ENCODE measurements around the gene TNIK. TPM values are rescaled to one million over a fixed set of nuclear protein-coding genes. Genes with fewer than 3 reads are reported as not detected.

The TNIK gene
- total RNA-seq, 3 donors from 2014 or later, result 7.4 to 17.6 (median 10.2) TPM

DNA sequence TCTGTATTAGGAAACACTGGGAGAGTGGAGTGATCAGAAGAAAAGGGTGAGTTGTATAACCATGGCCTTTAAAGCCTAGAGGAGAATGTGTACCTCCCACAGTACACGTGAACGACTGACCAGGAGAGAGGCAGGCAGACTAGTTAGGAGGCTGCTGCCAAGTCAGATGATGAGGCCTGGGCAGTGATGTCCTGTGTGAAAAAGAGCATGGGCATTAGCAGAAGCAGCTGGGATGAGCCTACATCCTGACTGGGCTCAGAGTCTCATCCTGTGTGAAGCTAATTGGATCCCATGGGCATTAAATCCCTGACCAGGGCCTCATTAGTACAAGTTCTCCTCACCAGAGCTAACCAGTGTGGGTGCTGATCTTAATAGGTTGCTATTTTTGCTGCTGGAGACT is 344.5 kb downstream of the TNIK start:
- H3K27me3 ChIP-seq, result no peaks in the 10 kb centered on the region
- intact Hi-C loops (cut with DNase I; ENCODE audit: low total_unique reads), result no loop called here
- peaks cover 0 to 5% of the 10 kb centered on the region in 2 donors for H3K4me1 ChIP-seq
- no peak for DNase-seq (ENCODE audit: low spot score in 2 of 2)
- H3K27ac ChIP-seq, result peak overlapping the region in 1 of 2 donors; percentile 32
- no peak overlapping the region for H3K4me3 ChIP-seq
- no peaks in the 10 kb centered on the region for H3K9me3 ChIP-seq
- no peaks in the 10 kb centered on the region for H3K36me3 ChIP-seq
- TF ChIP-seq POLR2A (IDR thresholded peaks at IDR 0.05), result no peak
- no peak for TF ChIP-seq POLR2AphosphoS5 (IDR thresholded peaks at IDR 0.05)
- TF ChIP-seq, protein P1, sequence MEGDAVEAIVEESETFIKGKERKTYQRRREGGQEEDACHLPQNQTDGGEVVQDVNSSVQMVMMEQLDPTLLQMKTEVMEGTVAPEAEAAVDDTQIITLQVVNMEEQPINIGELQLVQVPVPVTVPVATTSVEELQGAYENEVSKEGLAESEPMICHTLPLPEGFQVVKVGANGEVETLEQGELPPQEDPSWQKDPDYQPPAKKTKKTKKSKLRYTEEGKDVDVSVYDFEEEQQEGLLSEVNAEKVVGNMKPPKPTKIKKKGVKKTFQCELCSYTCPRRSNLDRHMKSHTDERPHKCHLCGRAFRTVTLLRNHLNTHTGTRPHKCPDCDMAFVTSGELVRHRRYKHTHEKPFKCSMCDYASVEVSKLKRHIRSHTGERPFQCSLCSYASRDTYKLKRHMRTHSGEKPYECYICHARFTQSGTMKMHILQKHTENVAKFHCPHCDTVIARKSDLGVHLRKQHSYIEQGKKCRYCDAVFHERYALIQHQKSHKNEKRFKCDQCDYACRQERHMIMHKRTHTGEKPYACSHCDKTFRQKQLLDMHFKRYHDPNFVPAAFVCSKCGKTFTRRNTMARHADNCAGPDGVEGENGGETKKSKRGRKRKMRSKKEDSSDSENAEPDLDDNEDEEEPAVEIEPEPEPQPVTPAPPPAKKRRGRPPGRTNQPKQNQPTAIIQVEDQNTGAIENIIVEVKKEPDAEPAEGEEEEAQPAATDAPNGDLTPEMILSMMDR (IDR thresholded peaks at IDR 0.05), result no peak

DNA sequence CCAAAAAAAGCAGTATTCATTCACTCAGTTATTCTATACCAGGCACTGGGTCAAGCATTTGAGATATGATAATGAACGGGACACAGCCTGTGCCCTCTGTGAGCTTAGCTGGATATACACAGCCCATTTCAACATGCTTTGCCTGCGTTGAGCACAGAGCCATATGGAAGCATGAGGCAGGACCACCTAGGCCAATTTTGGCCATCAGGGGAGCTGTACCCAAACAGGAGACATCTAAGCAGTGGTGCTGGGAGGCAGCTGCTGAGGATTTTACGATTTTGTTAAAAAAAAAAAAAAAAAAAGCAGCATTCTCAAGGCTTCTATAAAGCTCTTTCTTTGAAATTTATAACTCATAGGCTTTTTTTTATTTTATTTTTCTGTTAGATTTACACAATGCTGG is 346.5 kb downstream of the TNIK start:
- TF ChIP-seq, protein P1 (IDR thresholded peaks at IDR 0.05), result no peak
- TF ChIP-seq POLR2A (IDR thresholded peaks at IDR 0.05) (no peak), POLR2AphosphoS5 (IDR thresholded peaks at IDR 0.05) (no peak)
- peaks cover 0 to 5% of the 10 kb centered on the region in 2 donors for H3K4me1 ChIP-seq

DNA sequence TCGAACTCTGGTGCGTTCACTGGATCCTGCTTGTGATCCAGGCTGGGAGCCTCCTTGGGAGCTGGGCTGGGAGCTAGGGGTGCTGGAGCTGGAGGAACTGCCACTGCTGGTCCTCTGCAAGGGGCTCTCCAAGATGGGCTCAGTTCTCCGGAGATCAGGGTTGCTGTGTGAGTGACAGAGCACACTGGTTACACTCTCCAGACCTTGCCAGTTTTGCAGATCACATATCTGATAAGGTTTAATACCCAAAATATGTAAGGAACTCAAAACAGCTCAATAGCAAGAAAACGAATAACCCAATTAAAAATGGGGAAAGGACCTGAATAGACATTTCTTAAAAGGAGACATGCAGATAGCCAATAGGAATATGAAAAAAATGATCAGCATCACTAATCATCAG is 349.5 kb downstream of the TNIK start:
- no peak for TF ChIP-seq POLR2A (IDR thresholded peaks at IDR 0.05)
- TF ChIP-seq POLR2AphosphoS5 (IDR thresholded peaks at IDR 0.05), result no peak
- H3K4me1 ChIP-seq, result no peaks in the 10 kb centered on the region
- H3K36me3 ChIP-seq, result no peaks in the 10 kb centered on the region
- no peaks in the 10 kb centered on the region for H3K27me3 ChIP-seq
- intact Hi-C loops (cut with DNase I; ENCODE audit: low total_unique reads), result no loop called here
- no peak overlapping the region for H3K27ac ChIP-seq
- no peak overlapping the region for H3K4me3 ChIP-seq
- DNase-seq (ENCODE audit: low spot score in 2 of 2), result no peak
- H3K9me3 ChIP-seq, result no peaks in the 10 kb centered on the region

More for the DNA sequence above, 346.5 kb downstream of the TNIK start:
- H3K27ac ChIP-seq, result no peak overlapping the region
- no peaks in the 10 kb centered on the region for H3K9me3 ChIP-seq
- no peak for DNase-seq (ENCODE audit: low spot score in 2 of 2)
- H3K27me3 ChIP-seq, result no peaks in the 10 kb centered on the region
- no peaks in the 10 kb centered on the region for H3K36me3 ChIP-seq
- intact Hi-C loops (cut with DNase I; ENCODE audit: low total_unique reads), result no loop called here
- no peak overlapping the region for H3K4me3 ChIP-seq

GRCh38 chr3:171108066-171108465 is 352.1 kb downstream of the TNIK start:
- no peak overlapping the region for H3K27ac ChIP-seq
- H3K4me3 ChIP-seq, result no peak overlapping the region
- H3K36me3 ChIP-seq, result no peaks in the 10 kb centered on the region
- H3K27me3 ChIP-seq, result no peaks in the 10 kb centered on the region
- no peak for DNase-seq (ENCODE audit: low spot score in 2 of 2)
- intact Hi-C loops (cut with DNase I; ENCODE audit: low total_unique reads), result no loop called here
- H3K9me3 ChIP-seq, result no peaks in the 10 kb centered on the region
- TF ChIP-seq, protein P1 (IDR thresholded peaks at IDR 0.05), result no peak
- TF ChIP-seq POLR2A (IDR thresholded peaks at IDR 0.05), result no peak
- TF ChIP-seq POLR2AphosphoS5 (IDR thresholded peaks at IDR 0.05), result no peak
- H3K4me1 ChIP-seq, result no peaks in the 10 kb centered on the region

DNA sequence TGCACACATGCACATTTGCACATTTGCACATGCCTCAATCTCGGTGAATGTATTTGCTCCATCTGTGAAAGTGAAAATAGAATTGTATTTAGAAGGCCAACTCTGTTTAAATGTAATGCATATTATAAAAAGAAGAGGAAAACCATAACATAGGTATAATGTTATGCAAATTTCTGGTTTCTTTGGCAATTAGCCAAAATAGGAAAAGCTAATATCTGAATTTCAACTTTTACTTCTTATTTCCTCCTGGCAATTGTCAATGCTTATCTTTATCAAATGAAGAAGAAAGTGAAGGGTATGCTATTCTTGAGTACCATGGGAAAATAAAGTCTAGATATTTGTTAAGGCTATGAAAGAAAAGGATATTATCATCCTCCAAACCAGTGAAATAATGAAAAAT is 357.0 kb downstream of the TNIK start:
- Histone ChIP-seq H3K9me3 (no peaks in the 10 kb centered on the region), H3K27ac (no peak overlapping the region), H3K4me1 (no peaks in the 10 kb centered on the region), H3K27me3 (no peaks in the 10 kb centered on the region), H3K4me3 (no peak overlapping the region), H3K36me3 (no peaks in the 10 kb centered on the region)
- intact Hi-C loops (cut with DNase I; ENCODE audit: low total_unique reads), result no loop called here
- no peak for DNase-seq (ENCODE audit: low spot score in 2 of 2)
- TF ChIP-seq POLR2AphosphoS5 (IDR thresholded peaks at IDR 0.05), result no peak
- TF ChIP-seq POLR2A (IDR thresholded peaks at IDR 0.05), result no peak
- TF ChIP-seq, protein P1 (IDR thresholded peaks at IDR 0.05), result no peak

All from breast epithelium (tissue), 4 donors.